SU-DHL-6 (cell line): ENCODE data around the gene NCF1.
"Not testable (repeated sequence)": the region's sequence is repeated elsewhere in the genome, so short reads cannot be mapped to it uniquely, and the experiment has no call there.

Experiments used
- EZH2phosphoT487 ChIP-seq: fragments of 200-600 bp; sonication (generic), shearing (Covaris generic); conservative IDR thresholded peaks from 2 replicates; pipeline ENCODE4 v1.6.1; 2018; ENCODE audit warnings: mild to moderate bottlenecking, antibody characterized with exemption, low read length, moderate library complexity, mixed read lengths
- TF ChIP-seq, protein P1 (sequence below): fragments of 200-600 bp; sonication (generic); IDR thresholded peaks from one replicate; pipeline ENCODE4 v1.5.1; 2017; ENCODE audit warnings: antibody characterized with exemption, mild to moderate bottlenecking, low read length, moderate library complexity; ENCODE audit not compliant: insufficient read depth, poor library complexity, severe bottlenecking

DNA sequence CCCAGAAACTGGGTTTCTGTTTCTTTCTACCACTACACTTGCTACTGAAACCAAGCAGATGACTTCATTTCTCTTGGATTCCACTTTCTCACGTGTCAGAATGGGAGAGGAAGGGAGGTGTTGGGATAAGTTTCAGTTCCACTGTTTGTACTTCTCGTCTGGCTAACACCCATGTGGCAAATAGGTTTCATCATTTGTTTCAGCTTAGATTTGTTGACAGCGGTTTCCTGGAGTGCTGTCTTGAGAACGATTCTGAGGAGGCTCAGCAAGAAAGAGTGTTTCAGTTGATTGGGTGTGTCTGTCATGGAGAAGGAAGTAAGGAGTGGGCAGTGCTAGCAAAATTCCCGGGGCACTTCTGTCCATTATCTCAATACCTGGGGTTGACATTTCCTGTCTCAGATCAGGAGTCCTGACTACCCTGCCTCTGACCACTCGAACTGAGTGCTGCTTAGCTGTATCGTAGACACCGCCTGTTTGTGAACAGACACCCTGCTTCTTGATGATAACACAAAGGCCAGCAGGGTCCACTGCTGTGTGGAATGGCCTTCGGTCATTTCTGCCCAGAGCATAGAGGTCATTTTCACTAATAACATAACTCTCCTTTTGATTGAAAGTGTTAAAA, 29.8 kb upstream of the NCF1 start:
- TF ChIP-seq, protein P1, sequence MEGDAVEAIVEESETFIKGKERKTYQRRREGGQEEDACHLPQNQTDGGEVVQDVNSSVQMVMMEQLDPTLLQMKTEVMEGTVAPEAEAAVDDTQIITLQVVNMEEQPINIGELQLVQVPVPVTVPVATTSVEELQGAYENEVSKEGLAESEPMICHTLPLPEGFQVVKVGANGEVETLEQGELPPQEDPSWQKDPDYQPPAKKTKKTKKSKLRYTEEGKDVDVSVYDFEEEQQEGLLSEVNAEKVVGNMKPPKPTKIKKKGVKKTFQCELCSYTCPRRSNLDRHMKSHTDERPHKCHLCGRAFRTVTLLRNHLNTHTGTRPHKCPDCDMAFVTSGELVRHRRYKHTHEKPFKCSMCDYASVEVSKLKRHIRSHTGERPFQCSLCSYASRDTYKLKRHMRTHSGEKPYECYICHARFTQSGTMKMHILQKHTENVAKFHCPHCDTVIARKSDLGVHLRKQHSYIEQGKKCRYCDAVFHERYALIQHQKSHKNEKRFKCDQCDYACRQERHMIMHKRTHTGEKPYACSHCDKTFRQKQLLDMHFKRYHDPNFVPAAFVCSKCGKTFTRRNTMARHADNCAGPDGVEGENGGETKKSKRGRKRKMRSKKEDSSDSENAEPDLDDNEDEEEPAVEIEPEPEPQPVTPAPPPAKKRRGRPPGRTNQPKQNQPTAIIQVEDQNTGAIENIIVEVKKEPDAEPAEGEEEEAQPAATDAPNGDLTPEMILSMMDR, result not testable (repeated sequence)
- TF ChIP-seq EZH2phosphoT487, result not testable (repeated sequence)
